ENCODE data around the gene ZBTB44.

GRCh38 chr11:130241713-130242112 is 73.0 kb downstream of the ZBTB44 start:
- TF ChIP-seq CTCF (IDR thresholded peaks at IDR 0.05; ENCODE audit: borderline replicate concordance, extremely low read depth, low read length, poor library complexity, severe bottlenecking) (no peak), EZH2 (IDR thresholded peaks at IDR 0.05; ENCODE audit: borderline replicate concordance, low read depth, low read length, severe bottlenecking) (no peak)

Data from DND-41 (cell line).